GM18870 (cell line): ENCODE measurements around the gene NCOA1.

Source experiments
- ATAC-seq: cut with Tn5 transposase; IDR thresholded peaks from one replicate; pipeline ENCODE4 v1.9.1; 2021; ENCODE audit warnings: moderate library complexity; ENCODE audit not compliant: unreplicated experiment

The NCOA1 gene

DNA sequence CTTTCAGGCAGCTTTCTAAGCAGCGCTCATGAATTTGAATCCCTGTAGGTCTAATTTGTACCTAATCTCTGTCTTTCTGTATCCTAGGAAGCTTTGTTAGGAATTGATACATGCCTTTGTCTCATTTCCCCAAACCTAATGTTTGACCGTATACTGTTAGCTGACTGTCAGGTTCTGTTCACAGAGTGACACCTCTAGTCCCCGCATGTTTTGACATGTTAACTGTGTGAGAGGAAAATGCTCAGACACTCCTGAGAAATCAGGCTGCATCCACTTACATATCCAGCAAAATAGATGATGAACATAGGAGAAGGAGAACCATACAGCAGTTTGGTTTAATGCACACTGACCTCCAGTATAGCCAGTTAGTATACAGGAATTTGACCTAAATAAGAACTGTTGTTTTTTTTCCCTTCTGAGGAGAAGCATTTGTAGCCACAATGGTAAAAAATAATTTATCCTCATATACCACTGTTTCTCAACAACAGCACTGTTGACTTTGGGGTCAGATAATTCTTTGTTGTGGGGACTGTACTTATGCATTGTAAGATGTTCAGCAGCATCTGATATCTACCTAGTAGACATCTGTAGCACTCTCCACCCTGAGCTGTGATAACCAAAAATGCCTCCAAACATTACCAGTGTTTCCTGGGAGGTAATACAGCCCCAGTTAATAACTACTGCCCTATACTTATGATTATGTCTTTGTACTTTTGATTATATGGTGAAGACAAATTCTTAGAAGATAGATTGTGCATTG is 130.9 kb downstream of the NCOA1 start:
- ATAC-seq: no peak

DNA sequence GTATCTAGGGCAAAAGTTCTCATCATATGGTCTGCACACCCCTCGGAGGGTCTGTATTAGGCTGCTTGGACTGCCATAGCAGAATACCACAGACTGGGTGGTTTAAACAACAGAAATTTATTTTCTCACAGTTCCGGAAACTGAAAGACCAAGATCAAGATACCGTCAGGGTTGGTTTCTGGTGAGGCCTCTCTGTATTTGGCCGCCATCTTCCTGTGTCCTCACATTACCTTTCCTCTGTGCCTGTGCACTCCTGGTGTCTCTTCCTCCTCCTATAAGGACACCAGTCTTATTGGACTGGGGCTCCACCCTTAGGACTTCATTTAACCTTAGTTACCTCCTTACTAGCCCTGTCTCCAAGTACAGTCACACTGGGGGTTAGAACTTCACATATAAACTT is 132.5 kb downstream of the NCOA1 start:
- no peak for ATAC-seq

- no peak for ATAC-seq
These were observed 134.7 kb downstream of the NCOA1 start for GRCh38 chr2:24625728-24626127.

- no peak for ATAC-seq
These were observed 135.1 kb downstream of the NCOA1 start for GRCh38 chr2:24626131-24626530.

DNA sequence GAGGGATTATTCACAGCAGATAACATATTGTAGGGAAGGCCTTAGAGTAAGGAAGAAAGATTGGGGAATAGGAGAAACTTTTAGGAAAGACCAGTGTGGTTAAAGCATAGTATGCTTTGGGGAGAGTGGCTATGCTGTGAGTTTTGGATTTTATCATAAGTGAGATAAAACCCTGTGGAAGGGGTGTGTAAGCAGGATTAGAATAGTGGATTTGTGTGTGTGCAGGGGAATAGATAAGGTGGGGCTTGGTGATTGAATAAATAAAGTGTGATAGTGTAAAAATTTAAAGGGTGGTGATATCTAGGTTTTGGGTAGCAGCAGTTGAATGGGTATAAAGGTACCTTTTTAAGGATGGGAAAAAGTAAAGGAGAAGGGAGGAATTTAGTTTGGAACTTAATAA is 137.7 kb downstream of the NCOA1 start:
- ATAC-seq: no peak

- no peak for ATAC-seq
These were observed 141.1 kb downstream of the NCOA1 start for GRCh38 chr2:24632172-24632571.

GRCh38 chr2:24635181-24635580 is 144.1 kb downstream of the NCOA1 start:
- ATAC-seq: no peak

- ATAC-seq: no peak
These were observed 147.5 kb downstream of the NCOA1 start for GRCh38 chr2:24638568-24638967.

DNA sequence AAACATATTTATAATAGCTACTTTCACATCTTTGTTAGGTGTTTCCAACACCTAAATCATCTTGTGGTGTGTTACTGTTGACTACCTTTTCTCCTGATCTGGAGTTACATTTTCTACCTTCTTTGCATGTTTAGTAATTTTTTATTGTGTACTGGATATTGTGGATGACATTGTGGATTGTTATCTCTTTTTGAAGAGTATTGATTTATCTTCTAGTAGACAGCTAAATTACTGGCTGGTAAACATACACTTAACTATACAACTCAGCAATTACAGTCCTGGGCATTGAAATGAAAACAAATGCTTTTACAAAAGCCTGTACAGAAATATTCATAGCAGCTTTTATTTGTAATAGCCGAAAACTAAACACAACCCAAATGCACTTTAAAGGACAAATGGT is 151.3 kb downstream of the NCOA1 start:
- no peak for ATAC-seq

DNA sequence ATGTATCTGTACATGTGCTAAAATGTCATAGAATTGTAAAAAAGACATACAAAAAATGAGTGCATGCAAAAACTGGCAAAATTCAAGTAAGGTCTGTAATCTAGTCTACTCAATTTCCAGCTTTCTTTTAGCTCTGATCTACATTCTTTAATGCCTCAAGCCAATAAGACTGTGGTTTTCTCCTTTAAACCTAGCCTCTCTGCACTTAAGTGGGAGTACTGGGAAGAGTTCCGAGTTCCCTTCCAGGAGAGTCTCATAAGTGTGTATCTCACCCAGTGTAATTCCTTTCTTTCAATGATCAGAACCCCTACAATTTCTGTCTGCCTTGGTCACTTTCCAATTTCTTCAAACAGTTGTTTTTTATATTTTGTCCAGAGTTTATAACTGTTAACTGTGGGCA is 152.0 kb downstream of the NCOA1 start:
- ATAC-seq: no peak

GRCh38 chr2:24644032-24644431 is 153.0 kb downstream of the NCOA1 start:
- ATAC-seq: no peak

DNA sequence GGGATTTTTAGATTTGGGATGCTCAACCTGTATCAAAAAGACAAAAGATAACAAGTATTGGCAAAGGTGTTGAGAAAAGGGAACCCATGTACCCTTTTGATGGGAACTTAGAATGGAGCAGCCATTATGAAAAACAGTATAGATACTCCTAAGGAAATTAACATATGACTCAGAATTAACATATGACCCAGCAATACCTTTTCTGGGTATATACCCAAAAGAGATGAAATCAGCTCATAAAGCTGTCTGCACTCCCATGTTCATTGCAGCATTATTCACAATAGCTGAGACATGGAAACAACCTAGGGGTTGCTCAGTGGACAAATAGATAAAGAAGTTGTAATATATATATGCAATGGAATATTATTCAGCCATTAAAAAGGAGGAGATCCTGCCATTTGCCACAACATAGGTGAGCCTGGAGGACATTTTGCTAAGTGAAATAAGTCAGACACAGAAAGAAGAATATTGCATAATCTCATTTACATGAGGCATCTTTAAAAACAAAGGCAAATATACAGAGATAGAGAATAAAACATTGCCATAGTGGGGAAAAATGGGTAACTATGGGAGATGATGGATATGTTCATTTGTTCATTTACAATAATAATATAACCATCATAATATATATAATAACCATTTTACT is 160.1 kb downstream of the NCOA1 start:
- no peak for ATAC-seq

- no peak for ATAC-seq
These were observed 160.6 kb downstream of the NCOA1 start for GRCh38 chr2:24651643-24652003.

GRCh38 chr2:24652265-24653182 is 161.5 kb downstream of the NCOA1 start:
- ATAC-seq: no peak

GRCh38 chr2:24657818-24658217 is 166.8 kb downstream of the NCOA1 start:
- ATAC-seq: no peak

GRCh38 chr2:24658531-24659202 is 167.6 kb downstream of the NCOA1 start:
- no peak for ATAC-seq

DNA sequence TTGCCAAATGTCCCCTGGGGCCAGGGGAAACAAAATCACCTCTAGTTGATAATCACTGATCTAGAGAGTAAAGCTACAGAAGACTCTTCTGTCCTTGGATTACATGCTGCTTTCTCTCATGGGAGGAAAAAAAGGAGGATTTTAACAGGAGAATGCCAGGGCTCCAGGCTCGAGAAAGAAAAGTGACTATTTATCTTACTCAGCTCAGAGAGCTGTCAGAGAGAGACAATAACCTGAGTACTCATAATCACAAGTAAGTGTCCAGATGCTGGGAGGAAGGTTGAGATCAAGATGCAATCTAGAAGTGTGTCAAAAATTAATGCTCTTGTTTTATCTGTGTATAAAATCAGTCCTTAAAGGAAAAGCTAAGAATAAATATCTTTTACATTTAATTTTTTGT is 168.8 kb downstream of the NCOA1 start:
- no peak for ATAC-seq

DNA sequence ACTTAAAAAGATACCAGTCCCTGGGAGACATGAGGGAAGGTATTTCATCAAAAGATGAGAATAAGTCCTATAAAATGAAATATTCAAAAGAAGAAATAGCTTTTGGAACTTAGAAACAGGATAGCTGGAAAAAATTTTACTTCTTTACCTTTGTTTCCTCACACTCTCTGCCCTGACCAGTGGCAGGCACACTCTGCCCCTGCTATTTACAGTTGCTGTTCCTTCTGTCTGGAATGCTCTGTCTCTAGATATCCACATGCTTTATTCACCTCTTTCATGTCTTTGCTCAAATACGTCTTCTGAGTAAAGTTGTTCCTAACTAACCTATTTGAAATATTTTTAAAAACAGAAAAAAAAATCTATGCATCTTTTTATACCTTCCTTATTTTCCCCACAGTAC is 176.5 kb downstream of the NCOA1 start:
- ATAC-seq: no peak

- no peak for ATAC-seq
These were observed 180.2 kb downstream of the NCOA1 start for GRCh38 chr2:24671230-24671629.

GRCh38 chr2:24672589-24672988 is 181.5 kb downstream of the NCOA1 start:
- no peak for ATAC-seq

DNA sequence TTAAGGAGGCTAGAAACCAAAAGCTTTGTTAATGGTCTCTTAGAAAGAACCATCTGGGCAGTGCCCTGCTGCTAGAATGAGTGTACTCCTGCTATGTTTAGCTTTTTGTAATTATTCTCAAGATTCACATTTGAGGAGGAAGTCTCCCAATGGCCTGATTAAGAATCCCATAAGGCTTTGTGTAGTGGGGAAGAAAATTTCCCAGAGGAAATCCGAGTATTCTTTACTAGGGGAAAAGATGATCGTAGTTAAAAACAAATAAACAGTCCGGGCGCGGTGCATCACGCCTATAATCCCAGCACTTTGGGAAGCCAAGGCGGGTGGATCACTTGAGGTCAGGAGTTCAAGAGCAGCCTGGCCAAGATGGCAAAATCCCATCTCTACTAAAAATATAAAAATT is 184.3 kb downstream of the NCOA1 start:
- ATAC-seq: no peak
